DND-41 (cell line): ENCODE measurements around the gene TM9SF3.

ENCODE experiments used
- EZH2 ChIP-seq: IDR thresholded peaks from 3 replicates; pipeline ENCODE4 v1.6.1; 2012; ENCODE audit warnings: borderline replicate concordance, low read depth, mild to moderate bottlenecking, moderate library complexity, low read length, inconsistent platforms; ENCODE audit not compliant: severe bottlenecking
- TF ChIP-seq, protein P1 (sequence below): IDR thresholded peaks from 2 replicates; pipeline ENCODE4 v1.5.1; 2012; ENCODE audit warnings: borderline replicate concordance, low read length, moderate library complexity, mild to moderate bottlenecking; ENCODE audit not compliant: poor library complexity, severe bottlenecking; ENCODE audit errors: extremely low read depth

DNA sequence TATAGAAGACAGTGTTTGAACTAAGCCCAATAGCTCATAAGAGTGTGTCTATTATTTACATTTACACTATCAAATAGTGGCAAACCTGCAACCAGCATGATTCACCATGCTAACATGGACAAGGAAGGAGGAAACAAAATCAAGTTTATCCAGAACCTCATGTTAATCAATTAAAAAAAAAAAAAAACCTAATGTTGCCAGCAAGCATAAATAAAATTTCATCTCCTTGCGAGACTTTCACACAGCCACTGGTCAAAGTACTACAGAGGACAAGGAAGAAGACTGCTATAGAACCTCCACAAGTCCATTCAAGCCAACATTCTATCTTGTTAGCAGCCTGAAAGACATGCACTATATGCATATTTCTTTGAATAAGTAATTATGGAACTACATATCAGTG, 9.7 kb downstream of the TM9SF3 start:
- TF ChIP-seq, protein P1, sequence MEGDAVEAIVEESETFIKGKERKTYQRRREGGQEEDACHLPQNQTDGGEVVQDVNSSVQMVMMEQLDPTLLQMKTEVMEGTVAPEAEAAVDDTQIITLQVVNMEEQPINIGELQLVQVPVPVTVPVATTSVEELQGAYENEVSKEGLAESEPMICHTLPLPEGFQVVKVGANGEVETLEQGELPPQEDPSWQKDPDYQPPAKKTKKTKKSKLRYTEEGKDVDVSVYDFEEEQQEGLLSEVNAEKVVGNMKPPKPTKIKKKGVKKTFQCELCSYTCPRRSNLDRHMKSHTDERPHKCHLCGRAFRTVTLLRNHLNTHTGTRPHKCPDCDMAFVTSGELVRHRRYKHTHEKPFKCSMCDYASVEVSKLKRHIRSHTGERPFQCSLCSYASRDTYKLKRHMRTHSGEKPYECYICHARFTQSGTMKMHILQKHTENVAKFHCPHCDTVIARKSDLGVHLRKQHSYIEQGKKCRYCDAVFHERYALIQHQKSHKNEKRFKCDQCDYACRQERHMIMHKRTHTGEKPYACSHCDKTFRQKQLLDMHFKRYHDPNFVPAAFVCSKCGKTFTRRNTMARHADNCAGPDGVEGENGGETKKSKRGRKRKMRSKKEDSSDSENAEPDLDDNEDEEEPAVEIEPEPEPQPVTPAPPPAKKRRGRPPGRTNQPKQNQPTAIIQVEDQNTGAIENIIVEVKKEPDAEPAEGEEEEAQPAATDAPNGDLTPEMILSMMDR: no peak
- TF ChIP-seq EZH2: no peak
